ENCODE data around the gene TEPSIN.
A peak's percentile ranks its signal among the peaks of the same experiment; 100 is the strongest.
"Not testable (repeated sequence)": the region's sequence is repeated elsewhere in the genome, so short reads cannot be mapped to it uniquely, and the experiment has no call there.

Gene TEPSIN

GRCh38 chr17:81235822-81236740 lies 2.8 kb downstream of the TEPSIN start:
- no peak for DNase-seq

- DNase-seq: no peak
These were observed 3.7 kb downstream of the TEPSIN start for GRCh38 chr17:81234940-81235821.

- DNase-seq: no peak
These were observed 4.4 kb downstream of the TEPSIN start for GRCh38 chr17:81234506-81234855.

- DNase-seq: no peak
These were observed 4.9 kb downstream of the TEPSIN start for GRCh38 chr17:81233811-81234505.

DNA sequence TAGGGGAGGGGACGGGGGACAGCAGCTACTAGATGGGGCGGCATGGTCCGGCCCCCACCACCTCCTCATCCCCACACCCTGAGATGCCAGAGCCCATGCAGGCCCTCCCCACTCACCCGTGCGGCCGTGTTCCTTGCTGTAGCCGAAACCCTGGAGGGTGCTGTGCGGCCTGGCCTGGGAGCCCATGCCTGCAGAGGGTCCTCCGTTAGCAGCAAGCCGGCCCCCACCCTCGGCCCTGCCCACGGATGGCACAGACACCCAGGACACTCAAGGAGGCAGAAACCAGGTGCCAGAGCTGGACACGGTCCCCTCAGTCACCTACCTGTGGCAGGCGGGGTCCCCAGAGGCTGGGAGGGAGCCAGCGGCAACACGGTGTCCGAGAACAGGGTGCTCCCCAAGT lies 5.5 kb downstream of the TEPSIN start:
- no peak for DNase-seq

DNA sequence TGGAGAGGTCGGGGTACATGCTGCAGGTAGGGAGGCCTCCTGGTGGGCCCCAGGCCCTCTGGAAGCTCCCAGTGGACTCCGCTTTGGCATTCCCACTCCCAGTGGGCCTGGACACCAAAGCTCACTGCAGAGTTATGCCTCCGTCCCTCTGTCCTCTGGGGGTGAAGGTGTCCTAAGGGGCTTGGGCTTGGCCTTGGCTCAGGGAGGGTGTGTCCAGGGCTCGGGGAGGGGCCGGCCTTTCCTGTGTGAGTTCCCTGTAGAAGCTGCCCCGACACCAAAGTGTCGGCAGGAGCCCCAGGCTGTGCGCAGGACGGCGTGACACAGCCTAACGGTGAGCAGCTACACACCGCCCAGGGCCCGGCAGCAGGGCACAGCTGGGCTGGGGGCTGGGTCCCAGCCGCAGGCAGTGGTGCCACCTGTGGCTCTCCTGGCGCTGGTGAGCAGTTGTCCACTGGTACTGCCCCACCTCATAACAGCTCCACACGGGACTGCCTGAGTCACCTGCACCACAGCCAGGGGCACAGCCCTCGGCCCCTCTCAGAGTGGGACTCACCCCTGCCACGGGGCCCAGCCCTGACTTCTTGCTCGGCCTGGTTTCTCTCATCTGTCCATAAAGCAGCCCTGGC lies 6.1 kb downstream of the TEPSIN start:
- DNase-seq: no peak

- no peak for DNase-seq
These were observed 6.9 kb downstream of the TEPSIN start for GRCh38 chr17:81231766-81232581.

DNA sequence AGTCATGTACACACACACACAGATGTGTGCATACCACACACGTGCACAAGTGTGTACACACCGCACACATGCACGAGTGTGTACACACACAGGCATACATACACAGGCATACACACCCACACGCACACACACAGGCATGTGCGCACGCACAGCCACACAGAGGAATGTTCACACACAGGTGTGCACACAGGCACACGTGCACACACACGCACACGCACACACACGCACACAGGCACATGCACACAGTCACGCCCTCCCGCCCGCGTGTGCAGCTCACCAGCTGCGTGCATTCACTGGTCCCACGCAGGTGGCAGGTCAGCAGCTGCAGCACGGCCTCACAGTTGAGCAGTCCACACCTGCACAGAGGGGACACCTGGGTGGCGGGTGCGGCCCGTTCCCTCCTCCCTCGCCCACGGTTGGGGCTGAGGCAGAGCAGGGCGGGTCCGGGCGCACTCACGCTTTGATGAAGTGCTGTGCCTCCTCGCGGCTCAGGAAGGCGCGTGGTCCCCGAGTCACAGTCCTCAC lies 7.7 kb downstream of the TEPSIN start:
- DNase-seq: no peak

- DNase-seq: no peak
These were observed 8.6 kb downstream of the TEPSIN start for GRCh38 chr17:81230043-81230820.

DNA sequence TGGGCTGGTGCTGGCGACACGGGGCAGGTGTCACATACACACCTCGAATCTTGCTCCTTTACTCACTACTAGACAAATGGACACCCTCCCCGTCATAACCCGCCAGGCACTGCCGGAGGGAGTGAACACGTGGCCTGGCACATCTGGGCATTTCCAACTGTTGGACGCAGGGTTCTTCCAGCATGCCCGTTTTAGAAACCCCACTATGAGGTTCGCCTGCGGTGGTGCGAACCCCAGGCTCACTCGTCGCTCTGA lies 9.3 kb downstream of the TEPSIN start:
- DNase-seq: no peak

DNA sequence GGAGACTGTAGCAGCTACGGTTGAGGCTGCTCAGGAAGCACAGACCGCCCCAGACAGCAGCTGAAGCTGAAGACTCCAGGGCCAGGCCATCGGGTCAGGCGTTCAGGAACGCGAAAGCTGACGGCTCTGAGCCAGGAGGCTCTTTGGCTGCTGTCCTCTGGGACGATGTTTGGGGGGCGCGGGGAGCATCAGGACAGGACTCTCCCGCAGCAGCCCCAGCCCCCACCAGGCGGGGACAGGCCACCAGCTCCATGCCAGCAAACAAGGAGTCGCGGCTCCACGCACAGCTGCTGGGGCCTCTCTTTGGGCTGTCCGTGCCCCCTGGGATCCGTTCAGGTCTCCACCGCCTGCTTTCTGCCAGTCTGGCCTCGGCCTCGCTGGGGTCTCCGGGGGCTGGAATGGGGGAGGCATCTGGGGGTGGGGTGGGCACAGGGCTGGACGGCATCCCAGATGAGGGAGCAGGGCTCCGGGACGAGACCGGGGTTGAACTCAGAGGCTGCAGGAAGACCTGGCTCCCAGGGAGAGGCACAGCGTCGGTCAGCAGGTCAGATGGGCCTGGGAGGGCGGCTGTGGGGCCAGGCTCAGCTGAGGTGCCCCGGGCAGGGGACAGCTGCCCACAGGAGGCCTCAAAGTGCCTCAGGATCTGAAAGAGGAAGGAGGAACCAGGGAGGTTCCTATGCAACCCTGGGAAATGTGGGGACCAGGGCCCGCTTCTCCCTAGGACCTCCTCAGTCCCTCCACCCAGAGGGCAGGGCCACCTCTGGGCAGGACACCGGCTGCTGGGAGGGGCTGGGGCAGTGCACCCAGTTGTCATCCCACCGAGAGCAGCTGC lies 9.8 kb downstream of the TEPSIN start:
- DNase-seq: no peak

- no peak for DNase-seq
These were observed 10.4 kb downstream of the TEPSIN start for GRCh38 chr17:81228420-81228819.

DNA sequence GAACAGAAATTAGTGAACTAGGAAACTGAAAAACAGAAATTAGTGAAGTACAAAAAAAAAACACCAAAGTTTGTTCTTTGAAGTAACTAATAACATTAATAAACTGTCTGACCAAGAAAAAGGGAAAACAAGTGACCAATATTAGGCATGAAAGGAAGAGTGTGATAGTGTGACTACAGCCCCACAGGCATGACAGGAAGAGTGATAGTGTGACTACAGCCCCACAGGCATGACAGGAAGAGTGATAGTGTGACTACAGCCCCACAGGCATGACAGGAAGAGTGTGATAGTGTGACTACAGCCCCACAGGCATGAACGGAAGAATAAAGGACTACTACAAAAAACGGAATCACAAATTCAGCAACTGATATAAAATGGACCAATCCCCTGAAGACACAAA lies 11.2 kb downstream of the TEPSIN start:
- DNase-seq: not testable (repeated sequence)

DNA sequence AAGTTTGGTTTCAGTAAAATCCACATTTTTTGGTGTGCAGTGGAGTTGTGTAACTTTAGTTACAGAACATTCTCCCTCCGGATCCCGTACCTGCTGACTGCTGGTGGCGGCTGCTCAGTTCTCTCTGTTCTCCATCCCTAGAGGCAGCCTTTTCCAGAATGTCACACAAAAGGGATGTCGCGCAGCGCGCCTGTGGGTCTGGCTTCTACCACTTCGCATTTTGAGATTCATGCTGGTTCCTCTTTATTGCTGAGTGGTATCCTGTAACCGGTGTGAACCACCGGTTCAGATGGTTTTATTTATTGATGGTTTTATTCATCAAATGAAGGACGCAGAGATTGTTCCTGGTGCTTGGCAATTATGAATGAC lies 15.1 kb downstream of the TEPSIN start:
- DNase-seq: no peak

DNA sequence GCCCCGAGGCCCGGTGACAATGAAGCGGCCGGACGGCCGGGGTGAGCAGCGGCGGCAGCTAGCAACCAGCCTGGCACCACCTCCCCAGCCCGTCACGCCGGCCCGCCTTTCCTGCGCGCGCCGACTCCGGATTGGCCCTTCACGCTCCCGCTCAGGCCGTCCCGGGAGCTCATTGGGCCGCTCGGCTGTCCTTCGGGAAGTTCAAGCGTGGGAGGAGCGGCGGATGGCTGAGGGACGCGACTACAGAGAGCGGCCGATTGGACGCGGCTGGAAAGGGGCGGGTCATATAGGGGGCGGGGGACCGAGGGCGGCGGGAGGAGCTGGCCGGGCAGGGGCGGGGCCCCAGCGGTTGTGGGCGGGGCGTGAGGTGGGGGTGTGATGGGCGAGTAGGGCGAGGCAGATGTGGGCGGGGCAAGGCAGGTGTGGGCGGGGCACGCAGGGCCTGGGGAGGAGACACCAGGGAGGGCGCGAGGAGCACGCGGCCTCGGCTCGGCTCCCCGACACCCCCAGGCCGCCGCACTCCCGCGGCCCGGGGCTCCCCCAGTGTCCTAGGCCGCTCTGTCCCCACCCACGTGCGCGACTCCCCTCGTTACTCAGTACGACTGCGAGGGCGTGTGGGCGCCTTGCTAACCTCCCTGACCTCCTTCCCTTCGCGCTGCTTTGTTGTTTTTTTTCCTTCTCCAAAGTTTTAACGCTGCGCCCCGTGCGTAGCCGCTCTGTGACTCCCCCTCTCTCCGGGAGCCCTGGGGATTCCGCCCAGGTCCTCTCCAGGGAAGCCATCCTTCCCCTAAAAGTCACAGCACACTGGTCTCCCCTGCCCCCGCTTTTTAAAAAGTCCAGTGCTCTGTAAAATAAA lies 15.7 kb downstream of the TEPSIN start, which contains the start of gene CEP131:
Gene CEP131, minus strand, starts transcription at position 60 of the 856 bp plus-strand sequence. CDS start 2,909 bp downstream, outside the sequence.
- DNase-seq: peak; percentile 100

- no peak for DNase-seq
These were observed 16.3 kb downstream of the TEPSIN start for GRCh38 chr17:81222620-81222905.

GRCh38 chr17:81221842-81222619 lies 16.8 kb downstream of the TEPSIN start:
- DNase-seq: no peak

- no peak for DNase-seq
These were observed 17.4 kb downstream of the TEPSIN start for GRCh38 chr17:81221371-81221841.

Data from activated T-cell treated with anti-CD3 and anti-CD28 coated beads, Interleukin-2, amount 50 U/mL, for 1 hour (primary cell).